HepG2 (cell line): ENCODE results near the gene IKBKE. TPM values are rescaled to one million over a fixed set of nuclear protein-coding genes. Genes with fewer than 3 reads are reported as not detected.

Source experiments
- ATAC-seq: fragments of 200-7000 bp; cut with Tn5 transposase; 3 replicates; pipeline ENCODE4 v1.9.1; 2020; ENCODE audit warnings: mild to moderate bottlenecking, moderate library complexity
- BruUV-seq: library from RNA; stranded (reverse); fragments of 400-500 nt; replicated peaks from 2 replicates; lab custom pipeline; 2021; lab: Mats Ljungman, UMichigan
- CTCF ChIA-PET: fragments of 300-600 bp; formaldehyde crosslinking; extraction: SDS; loops from one replicate; lab custom pipeline; 2021; ENCODE audit warnings: low total read pairs, inconsistent platforms, low intra/inter-chr PET ratio; lab: Yijun Ruan, JAX
- POLR2A ChIA-PET: fragments of 350-600 bp; sonication (Branson Sonifier 250); formaldehyde crosslinking; loops from one replicate; lab custom pipeline; 2020; ENCODE audit warnings: antibody characterized with exemption, inconsistent platforms; lab: Yijun Ruan, JAX
- DNase-seq: peaks from one replicate; pipeline ENCODE4 v3.0.0-alpha.2; 2015; ENCODE audit warnings: low spot score
- FAIRE-seq: peaks from 3 replicates; lab custom pipeline; 2011; peaks lifted over from hg19 to GRCh38; lab: Jason Lieb, UNC
- H2AFZ ChIP-seq: one replicate; pipeline ENCODE4 v1.6.1; 2011; ENCODE audit warnings: low read length, inconsistent platforms
- H3K27ac ChIP-seq: fragments of 300-600 bp; 3 replicates; pipeline ENCODE4 v1.8.0; 2011; ENCODE audit warnings: mixed run types, mild to moderate bottlenecking, mixed read lengths, low read length, inconsistent platforms; ENCODE audit not compliant: insufficient read depth; ENCODE audit errors: extremely low read length
- H3K27me3 ChIP-seq, 2 experiments: fragments of 200-600 bp in 1 of 2; 2 replicates in 1 of 2; 3 replicates in 1 of 2; pipeline versions ENCODE4 v1.6.0 to v1.8.0; 2011; ENCODE audit warnings: low read length in 2 of 2, mild to moderate bottlenecking in 2 of 2, moderate library complexity in 2 of 2, inconsistent platforms in 1 of 2; ENCODE audit not compliant: insufficient read depth in 2 of 2, control insufficient read depth in 1 of 2
- H3K36me3 ChIP-seq, 2 experiments: fragments of 200-600 bp in 1 of 2; replicated peaks in 1 of 2; 2 replicates in 1 of 2; 3 replicates in 1 of 2; pipeline versions ENCODE4 v1.5.1 to v1.8.0; 2011; ENCODE audit warnings: low read length in 2 of 2, inconsistent platforms in 1 of 2; ENCODE audit not compliant: insufficient read depth in 2 of 2, control insufficient read depth in 1 of 2
- H3K4me1 ChIP-seq: 2 replicates; pipeline ENCODE4 v1.5.1; 2012; ENCODE audit warnings: low read length, inconsistent platforms; ENCODE audit not compliant: insufficient read depth
- H3K4me2 ChIP-seq: 2 replicates; pipeline ENCODE4 v1.6.0; 2011; ENCODE audit warnings: low read depth, low read length, inconsistent platforms
- H3K4me3 ChIP-seq, 3 experiments: fragments of 200-600 bp in 1 of 3; sonication (generic), shearing (Covaris generic) in 1 of 3; replicated peaks in 1 of 3; 2 replicates each; pipeline ENCODE4 v1.5.1; 2011 to 2016; ENCODE audit warnings: low read length in 3 of 3, inconsistent platforms in 2 of 3, low read depth in 2 of 3, mild to moderate bottlenecking in 2 of 3, control low read depth in 1 of 3, mixed read lengths in 1 of 3; ENCODE audit not compliant: insufficient read depth in 1 of 3
- H3K79me2 ChIP-seq: one replicate; pipeline ENCODE4 v1.6.1; 2011; ENCODE audit warnings: low read length, inconsistent platforms; ENCODE audit not compliant: insufficient read depth
- H3K9ac ChIP-seq: 2 replicates; pipeline ENCODE4 v1.6.0; 2011; ENCODE audit warnings: mild to moderate bottlenecking, low read depth, low read length, inconsistent platforms; ENCODE audit not compliant: insufficient read depth
- H3K9me3 ChIP-seq: 2 replicates; pipeline ENCODE4 v1.5.1; 2012; ENCODE audit warnings: mild to moderate bottlenecking, low read length
- H4K20me1 ChIP-seq: 2 replicates; pipeline ENCODE4 v1.6.0; 2011; ENCODE audit warnings: inconsistent platforms, mild to moderate bottlenecking, low read length, moderate library complexity; ENCODE audit not compliant: insufficient read depth
- GMEB1 ChIP-seq: sonication (generic); formaldehyde crosslinking; IDR thresholded peaks from 2 replicates; pipeline ENCODE4 v1.5.1; 2020; ENCODE audit warnings: missing genetic modification reagents, mild to moderate bottlenecking, borderline replicate concordance
- HOMEZ ChIP-seq: IDR thresholded peaks from 2 replicates; pipeline ENCODE4 v1.6.1; 2016; ENCODE audit warnings: low read depth
- PRDM15 ChIP-seq: sonication (generic); formaldehyde crosslinking; IDR thresholded peaks from 2 replicates; pipeline ENCODE4 v1.4.0; 2020; ENCODE audit warnings: missing genetic modification reagents
- SP1 ChIP-seq, 2 experiments: fragments of 450-650 bp in 1 of 2; sonication (generic) in 1 of 2; formaldehyde crosslinking in 1 of 2; IDR thresholded peaks; 2 replicates each; pipeline versions ENCODE4 v1.4.0 to v1.6.1; 2016 to 2020; ENCODE audit warnings: missing genetic modification reagents in 1 of 2
- YEATS4 ChIP-seq: sonication (generic); formaldehyde crosslinking; IDR thresholded peaks from 2 replicates; pipeline ENCODE4 v1.4.0; 2020; ENCODE audit warnings: missing genetic modification reagents, borderline replicate concordance
- ZKSCAN1 ChIP-seq: fragments of 150-350 bp; IDR thresholded peaks from 2 replicates; pipeline ENCODE4 v1.6.1; 2014; ENCODE audit warnings: low read length
- ZNF121 ChIP-seq: sonication (generic); formaldehyde crosslinking; IDR thresholded peaks from 2 replicates; pipeline ENCODE4 v1.5.0; 2020; ENCODE audit warnings: mild to moderate bottlenecking, missing genetic modification reagents
- ZNF260 ChIP-seq: sonication (generic); formaldehyde crosslinking; IDR thresholded peaks from 2 replicates; pipeline ENCODE4 v1.4.0; 2020; ENCODE audit warnings: missing genetic modification reagents, low read depth, mild to moderate bottlenecking, borderline replicate concordance
- ZNF646 ChIP-seq: sonication (generic); formaldehyde crosslinking; IDR thresholded peaks from 2 replicates; pipeline ENCODE4 v1.9.0; 2021; ENCODE audit warnings: mild to moderate bottlenecking, missing genetic modification reagents
- ZNF709 ChIP-seq: sonication (generic); formaldehyde crosslinking; IDR thresholded peaks from 2 replicates; pipeline ENCODE4 v1.5.0; 2020; ENCODE audit warnings: mild to moderate bottlenecking, missing genetic modification reagents
- ZNF749 ChIP-seq: sonication (generic); formaldehyde crosslinking; IDR thresholded peaks from 2 replicates; pipeline ENCODE4 v1.8.0; 2022; ENCODE audit warnings: mild to moderate bottlenecking, missing genetic modification reagents, moderate library complexity, borderline replicate concordance
- WGBS: methylation state at CpG from one replicate; pipeline ENCODE4 v1.1.6; 2017; ENCODE audit warnings: low lambda C conversion rate; 5-methylcytosine and 5-hydroxymethylcytosine counted together
- in situ Hi-C: cut with HindIII; loops from 2 replicates; pipeline ENCODE4 v1.10.0; 2017; ENCODE audit warnings: low pct_unique_long_range_greater_than_20kb; ENCODE audit not compliant: extremely low pct_ligation_motif_present
- intact Hi-C: fragments of 100-400 bp; cut with micrococcal nuclease; formaldehyde crosslinking; loops from one replicate; pipeline ENCODE4 v1.10.0; 2022; ENCODE audit not compliant: unreplicated experiment
- polyA plus RNA-seq, 8 experiments: library from polyadenylated mRNA; depleted of rRNA in 3 of 8; stranded (reverse) in 7 of 8; unstranded in 1 of 8; fragments of >200 nt; fragmentation: Illumina TruSeq in 4 of 8; extraction: Trizol in 4 of 8; gene quantifications; 2 replicates each; pipeline versions ENCODE4 v1.2.1 to v1.2.3, GENCODE V29; 2011 to 2016; ENCODE audit warnings: low read depth in 4 of 8, missing spikeins in 1 of 8, mixed read lengths in 1 of 8; ENCODE audit not compliant: insufficient read depth in 1 of 8
- total RNA-seq, 5 experiments: library from RNA; depleted of rRNA; stranded (reverse); fragments of >200 nt; fragmentation: Illumina TruSeq; extraction: Trizol; gene quantifications; 2 replicates each; pipeline ENCODE4 v1.2.3, GENCODE V29; 2016; ENCODE audit warnings: low read depth in 1 of 5

The IKBKE gene
- total and polyA plus RNA-seq, 2 of the 13 experiments (the other 11 are each of a cell fraction or from before 2014, with no cell fraction given): 4.5 to 5.8 TPM

- BruUV-seq: no TSS peak
- H3K27me3 ChIP-seq: no peaks in the 10 kb centered on the region
- ChIA-PET POLR2A (no interaction called here), CTCF (no interaction called here)
- no peak overlapping the region for H3K27ac ChIP-seq
- ATAC-seq: no peak
- no peak for FAIRE-seq
- intact Hi-C loops: no loop called here
- no peak overlapping the region for H3K4me2 ChIP-seq
- in situ Hi-C loops: no loop called here
- no peaks in the 10 kb centered on the region for H4K20me1 ChIP-seq
- H2AFZ ChIP-seq: no peak overlapping the region
- DNase-seq: no peak
- H3K4me1 ChIP-seq: no peaks in the 10 kb centered on the region
- H3K36me3 ChIP-seq: peaks cover 11 to 54% of the 10 kb centered on the region in 2 experiments
- no peak overlapping the region for H3K9ac ChIP-seq
- H3K9me3 ChIP-seq: no peaks in the 10 kb centered on the region
- WGBS: 95% methylated on average over 4 of the region's 4 CpGs
- H3K79me2 ChIP-seq: no peaks in the 10 kb centered on the region
- H3K4me3 ChIP-seq: no peak overlapping the region
- TF ChIP-seq YEATS4 (CRISPR knock-in tag) (no peak), ZNF646 (CRISPR knock-in tag) (no peak), SP1 (IDR thresholded peaks at IDR 0.05) (no peak), SP1 (CRISPR knock-in tag; IDR thresholded peaks at IDR 0.05) (no peak), GMEB1 (CRISPR knock-in tag) (no peak), ZKSCAN1 (no peak), HOMEZ (CRISPR knock-in tag) (no peak), ZNF260 (no peak), ZNF121 (CRISPR knock-in tag) (no peak), ZNF749 (no peak), PRDM15 (CRISPR knock-in tag) (no peak), ZNF709 (CRISPR knock-in tag) (no peak)
Observed at GRCh38 chr1:206429421-206429820, 40.9 kb upstream of the IKBKE start.
